Colon (tissue), 2 donors: ENCODE data around the gene AMER1.
"Not testable (repeated sequence)": the region's sequence is repeated elsewhere in the genome, so short reads cannot be mapped to it uniquely, and the experiment has no call there.

ENCODE experiments used
- FAIRE-seq: peaks from 2 replicates; lab custom pipeline; 2012; peaks lifted over from hg19 to GRCh38; lab: Jason Lieb, UNC
- donor health status: control.
- donor health status: control.

AMER1 gene

DNA sequence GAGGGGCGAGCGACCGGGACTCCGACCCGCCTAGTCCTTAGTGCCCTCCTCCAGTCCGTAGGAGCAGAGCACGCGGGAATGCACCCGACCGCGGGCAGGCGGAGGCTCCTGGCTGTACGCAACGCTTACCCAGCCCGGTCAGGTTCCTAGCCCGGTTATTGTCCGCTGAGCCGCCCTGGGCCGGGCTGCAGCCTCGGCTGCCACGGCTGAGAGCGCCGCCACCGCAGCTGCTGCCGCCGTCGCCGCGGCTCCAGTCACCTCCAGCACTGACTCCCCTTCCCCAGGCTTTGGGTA lies at the start of gene AMER1:
AMER1 (minus strand) TSS at position 268 of the 294 bp plus-strand sequence. CDS start 12,422 bp downstream, outside the sequence.
- no peak for FAIRE-seq

DNA sequence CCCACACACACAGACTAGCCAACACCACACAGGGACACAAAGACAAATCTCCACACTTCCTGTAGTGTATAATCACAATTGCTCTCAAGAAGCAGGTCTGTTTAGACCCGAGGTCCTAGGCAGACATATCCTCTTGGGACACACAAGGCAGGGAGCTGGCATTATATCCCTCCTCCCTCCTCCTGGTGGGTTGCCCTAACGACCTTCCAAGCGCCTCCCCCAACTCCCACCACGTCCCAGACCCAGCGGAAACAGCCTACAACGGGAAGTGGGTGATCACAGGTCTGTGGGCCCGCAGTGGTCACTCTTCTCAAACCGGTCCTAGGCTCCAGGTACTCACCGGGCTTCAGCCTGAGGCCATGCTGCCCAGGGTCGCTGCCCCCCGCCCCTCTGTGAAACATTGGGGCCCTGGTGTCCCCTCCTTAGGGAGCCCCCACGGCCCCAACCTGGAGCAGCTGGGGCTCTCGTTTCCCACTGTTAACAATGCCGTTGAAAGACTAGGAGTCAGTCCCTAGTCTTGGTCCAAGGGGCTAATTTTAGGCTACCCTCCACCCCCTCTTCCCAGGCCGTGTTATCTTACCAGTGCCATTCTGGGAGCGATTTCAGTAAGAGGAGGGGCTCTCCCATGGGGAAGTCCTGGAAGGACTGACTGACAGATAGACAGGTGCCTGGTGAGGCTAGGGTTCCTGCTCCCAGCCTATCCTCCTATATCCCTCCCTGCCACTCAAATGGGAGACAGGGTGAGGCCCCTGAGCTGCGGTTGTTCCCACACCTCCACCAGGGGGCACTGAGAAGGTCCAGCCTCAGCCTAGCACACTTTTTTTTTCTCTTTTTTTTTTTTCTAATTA lies 24.8 kb upstream of the AMER1 start, which contains the start of gene ASB12:
ASB12 (minus strand) TSS at position 485 of the 848 bp plus-strand sequence. CDS start 4,957 bp downstream, outside the sequence.
- FAIRE-seq = no peak

DNA sequence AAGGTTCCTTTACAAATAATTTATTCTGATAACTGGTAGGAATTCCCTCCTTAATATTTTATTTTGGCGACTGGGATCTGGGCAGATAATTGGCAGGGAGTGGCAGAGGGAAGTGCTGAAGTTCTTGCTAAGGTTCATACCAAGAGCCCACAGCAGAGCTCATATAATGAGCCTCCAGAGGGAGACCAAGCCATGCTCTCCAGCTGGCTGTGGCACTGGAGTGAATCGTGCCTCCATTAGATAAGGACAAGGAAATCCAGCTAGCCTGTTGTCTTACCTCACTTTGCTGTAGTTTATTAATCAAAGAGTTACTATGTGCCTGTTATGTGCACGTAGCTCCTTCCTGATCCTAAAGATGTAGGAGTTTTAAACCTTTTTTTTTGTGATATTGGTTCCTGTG lies 23.6 kb upstream of the AMER1 start:
- no peak for FAIRE-seq

DNA sequence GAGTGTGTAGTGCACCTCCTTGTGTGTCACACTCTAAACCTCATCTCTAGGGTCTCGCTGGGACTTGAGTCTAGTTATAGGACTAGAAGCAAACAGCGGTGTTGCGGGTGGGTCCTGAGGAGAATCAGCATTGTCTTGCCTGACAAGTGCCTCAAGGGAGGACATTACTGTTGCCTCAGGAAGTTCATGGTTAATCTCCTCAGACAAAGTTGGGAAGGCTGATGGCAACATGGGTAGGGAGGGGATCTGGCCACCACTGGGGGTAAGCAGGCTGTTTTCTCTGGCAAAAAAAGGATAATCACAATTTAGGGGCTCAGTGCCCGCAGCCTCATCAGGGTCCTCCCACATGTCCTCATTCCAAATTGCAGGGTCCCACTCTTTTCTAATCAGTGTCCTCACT lies 12.5 kb upstream of the AMER1 start:
- no peak for FAIRE-seq

DNA sequence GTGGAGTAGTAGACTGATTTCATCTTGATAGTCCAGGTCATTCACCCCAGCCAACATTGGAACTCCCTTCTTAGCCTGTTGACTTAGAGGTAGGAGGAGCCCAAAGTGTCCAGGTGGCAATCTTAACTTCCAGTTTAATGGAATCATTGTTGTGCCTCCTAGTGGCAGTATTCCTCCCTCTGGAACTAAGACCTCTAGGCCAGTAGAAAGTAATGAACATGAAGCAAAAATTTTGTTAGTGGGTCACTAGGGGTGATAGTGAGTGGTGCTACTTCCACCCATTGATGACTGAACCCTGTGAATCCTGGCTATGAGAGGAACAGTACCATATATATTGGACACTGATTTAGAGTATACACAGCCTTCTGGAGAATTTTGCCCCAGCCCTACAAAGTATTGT lies 8.5 kb upstream of the AMER1 start:
- not testable (repeated sequence) for FAIRE-seq

DNA sequence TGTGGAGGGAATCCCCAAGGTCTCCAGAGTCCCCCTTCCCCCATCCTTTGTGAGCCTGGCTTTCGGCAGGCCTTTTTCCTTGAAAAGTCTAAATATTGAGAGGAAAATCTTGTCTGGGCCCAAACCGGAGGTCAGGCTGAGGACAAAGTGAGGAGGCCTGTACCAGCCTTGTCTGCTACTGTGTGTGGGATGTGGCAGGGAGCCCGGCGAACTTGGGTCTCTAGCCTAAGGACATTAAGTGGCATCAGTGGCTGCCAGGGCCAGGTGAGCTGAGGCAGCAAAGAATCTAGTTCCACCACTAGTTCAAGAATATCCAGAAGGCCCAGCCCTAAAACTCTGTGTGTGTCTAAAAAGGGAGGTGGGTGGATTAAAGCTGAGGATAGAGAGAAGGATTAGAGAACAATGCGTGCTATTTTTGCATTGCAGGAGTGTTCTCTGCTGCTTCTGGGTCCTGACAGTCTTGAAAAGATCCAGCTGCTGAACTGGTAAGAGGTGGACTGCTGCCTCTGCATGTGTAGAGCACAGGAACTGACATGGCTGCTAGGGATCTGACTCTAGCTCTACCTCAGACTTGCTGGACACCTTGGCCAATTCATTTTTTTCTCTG lies 1.2 kb upstream of the AMER1 start:
- FAIRE-seq = no peak

DNA sequence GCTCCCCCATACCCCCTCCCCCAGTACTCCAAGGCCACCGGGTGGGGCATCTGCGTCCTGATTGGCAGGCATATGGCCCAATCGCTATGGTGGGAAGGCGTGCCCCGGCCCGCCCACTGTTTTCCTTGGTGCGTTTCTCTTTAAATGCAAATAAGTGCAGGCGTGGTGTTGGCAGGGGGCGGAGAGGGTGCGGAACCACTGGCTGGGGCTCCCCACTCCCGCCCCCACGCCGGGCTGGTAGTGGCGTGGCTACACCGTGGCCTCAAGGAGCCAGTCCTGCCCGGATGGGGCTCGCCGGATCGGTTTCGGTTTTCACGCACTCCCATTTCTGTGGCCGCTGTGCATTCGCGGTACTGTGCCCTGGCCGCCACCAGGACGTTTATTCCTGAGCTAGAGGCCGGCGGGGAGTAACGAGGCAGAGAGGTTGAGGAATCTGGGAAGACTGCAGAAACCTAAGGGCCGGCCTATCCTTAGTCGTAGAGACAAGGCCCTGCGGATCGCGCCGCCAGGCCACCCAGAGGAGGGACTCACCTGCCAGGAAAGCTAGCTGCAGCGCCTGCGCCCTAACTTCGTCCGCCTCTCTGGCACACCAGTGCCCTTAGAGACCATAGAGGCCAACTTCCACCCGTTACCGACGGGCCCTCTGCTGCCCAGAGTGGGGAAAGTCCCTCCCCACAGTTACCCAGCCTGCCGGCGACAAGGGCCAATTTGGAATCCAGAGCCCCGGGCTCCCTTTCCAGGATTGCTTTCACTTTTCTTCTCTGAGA lies 410 bp upstream of the AMER1 start:
- FAIRE-seq = peak; percentile 92

DNA sequence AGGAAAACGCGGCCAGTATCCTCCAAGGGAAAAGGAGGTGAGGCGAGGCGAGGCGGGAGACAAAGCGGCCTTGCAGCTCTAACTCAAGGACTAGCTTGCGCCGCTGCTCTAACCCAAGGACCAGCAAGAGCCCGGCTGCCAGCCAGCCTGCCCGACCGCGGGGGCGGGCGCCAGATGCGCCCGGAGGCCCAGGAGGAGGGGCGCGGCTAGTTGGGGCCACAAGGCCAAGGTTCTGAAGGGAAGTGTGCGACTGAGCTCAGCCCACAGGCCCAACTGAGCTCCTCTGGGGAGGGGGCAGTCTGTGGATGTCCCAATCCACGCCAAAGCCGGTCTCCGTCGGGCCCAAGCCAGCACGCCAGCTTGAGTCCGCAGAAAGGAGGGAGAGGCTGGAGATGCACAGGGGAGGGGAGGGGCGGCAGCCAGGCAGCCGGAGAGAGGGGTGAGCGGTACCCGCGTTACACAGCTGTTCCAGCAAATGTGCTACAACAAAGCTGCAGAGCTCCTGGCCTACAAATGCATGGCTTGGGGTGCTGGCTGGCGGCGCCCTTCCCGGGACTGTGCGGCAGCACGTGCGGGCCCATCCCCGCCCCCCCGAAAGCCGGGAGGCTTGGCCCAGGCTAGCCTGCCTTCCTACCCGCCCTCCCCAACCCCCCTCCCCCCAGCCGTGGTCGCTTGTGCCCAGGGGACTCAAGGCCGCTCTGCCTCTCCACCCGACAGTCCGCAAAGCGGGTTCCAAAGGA lies 637 bp downstream of the AMER1 start:
- FAIRE-seq = no peak

DNA sequence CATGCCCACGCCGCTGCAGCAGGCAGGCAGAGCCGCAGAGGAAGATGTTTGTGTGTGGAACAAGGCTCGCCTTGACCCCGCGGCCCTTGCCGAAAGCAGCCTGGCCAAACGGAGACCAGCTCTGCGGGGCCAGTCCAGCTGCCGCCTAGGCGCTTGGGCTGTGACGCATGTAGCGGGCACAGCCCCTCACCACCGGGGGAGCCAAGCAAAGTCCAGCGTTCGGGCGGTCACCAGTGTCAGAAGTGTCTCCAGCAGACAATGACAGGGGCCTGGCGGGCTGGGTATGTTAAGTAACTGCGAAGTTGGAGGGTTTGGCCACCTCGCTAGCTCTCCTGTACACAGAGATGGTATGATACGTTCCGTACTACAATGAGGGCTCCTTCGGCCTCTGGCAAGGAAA lies 1.3 kb downstream of the AMER1 start:
- no peak for FAIRE-seq

DNA sequence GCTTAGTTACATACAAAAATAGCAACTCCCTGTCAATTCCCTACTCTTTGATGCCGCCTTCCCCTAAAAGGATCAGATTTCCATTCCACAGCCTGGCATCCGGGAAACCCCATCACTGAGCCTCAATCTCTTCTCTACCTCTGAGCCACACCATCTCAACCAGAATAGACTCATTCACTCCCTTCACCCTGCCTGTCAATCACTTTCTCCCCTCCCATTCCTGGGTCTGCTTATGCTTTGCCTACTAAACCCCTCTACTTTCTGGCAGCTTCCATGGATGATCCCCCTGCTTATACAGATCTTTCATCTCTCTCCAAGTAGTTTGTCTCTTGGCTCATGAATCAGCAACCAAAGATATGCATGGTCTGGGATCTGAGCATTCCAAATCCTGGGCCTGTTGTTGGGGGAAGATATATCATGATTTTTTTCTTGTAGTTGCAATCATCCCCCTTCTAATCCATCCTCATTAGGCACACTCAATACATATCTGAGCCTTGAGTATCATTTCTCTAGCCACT lies 2.6 kb downstream of the AMER1 start:
- no peak for FAIRE-seq

DNA sequence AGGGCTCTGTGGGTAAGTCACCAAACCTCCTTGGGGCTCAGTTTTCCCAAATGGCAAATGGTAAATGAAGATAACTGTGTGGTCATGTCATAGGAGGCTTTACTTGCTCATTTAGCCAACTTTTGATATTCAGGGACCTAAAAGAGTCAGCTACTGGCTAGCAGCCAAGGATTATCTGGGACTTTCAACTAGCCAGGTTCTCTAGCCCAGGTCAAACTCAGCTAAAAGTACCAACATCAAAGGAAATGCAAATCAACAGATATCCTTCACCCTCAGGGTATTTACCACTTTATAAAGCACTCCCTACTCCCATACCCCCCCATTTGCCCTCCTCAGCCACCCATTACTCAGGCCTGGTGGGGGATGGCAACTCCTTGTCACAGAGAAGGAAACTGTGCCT lies 7.5 kb downstream of the AMER1 start:
- FAIRE-seq = no peak

DNA sequence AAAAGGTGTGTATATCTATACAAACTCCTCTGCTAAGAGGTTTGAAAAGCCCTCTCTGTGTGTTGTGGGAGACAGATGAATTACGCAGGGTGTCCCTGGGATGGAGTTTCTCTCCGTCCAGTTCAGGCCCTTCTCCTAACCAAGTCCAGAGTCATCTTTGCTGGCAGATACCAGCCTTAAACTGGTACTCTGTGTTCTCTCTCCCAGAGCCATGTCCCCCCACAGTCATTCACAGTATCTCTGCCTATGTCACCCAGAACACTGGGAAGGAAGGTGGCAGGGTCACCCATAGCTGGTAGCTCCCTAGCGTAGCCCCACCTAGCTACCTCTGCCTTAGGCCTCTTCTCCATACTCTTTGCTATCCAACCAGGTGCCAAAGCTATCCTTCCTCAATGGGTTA lies 8.9 kb downstream of the AMER1 start:
- no peak for FAIRE-seq

DNA sequence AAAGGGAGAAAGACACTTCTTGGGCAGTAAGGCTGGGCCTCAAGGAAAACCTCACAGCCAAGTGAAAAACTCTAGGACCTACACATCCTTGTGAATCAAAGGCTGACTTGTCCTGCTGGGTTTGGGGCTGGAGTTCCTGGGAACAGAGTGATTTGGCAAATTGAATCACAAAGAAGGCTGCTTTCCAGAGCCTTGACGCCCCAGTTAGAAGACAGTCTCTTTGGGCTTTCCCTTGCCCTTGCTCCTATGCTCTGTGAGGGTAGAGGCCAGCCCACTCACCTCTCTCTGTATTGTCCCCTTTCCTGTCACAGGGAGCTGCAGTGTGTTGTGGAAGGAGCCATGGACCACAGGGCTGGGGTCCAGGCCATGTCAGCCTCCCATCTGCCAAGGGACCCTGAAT lies 9.6 kb downstream of the AMER1 start:
- no peak for FAIRE-seq

DNA sequence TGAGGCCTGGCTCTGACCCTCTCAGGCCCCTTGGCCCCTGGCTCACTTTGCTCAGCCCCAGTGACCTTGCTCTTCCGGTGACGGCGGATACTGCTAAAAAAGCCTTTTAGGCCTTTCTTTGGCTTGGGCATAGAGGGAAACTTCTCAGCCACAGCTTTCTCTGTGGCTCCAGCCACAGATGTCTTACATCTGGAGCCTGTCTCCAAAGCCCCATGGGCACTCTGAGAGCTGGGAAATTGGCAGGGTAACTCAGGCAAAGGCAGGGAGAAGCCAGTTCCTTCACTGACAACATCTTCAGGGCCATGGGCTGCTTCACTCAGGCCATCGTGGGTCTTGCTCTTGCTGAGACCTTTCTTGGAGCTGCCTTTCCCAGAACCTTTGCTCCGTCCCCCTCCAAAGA lies 12.8 kb downstream of the AMER1 start:
- no peak for FAIRE-seq

DNA sequence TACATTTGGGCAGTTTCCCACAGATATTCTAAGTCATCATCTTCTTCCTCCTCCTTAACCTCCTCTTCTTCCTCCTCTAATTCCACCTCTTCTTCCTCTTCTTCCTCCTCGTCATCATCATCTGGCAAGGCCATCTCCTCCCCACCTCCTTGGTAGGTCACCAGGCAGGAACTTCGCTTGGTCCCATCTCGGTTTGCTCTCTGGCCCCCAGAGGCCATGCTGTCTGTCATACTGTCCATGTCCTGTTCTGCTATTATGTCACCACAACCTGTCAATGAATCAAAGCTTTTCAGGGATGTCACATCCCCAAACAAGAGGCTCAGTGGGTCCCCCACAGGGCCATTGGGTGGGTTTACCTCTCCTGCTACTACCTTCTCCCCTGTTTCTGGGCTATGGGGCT lies 13.5 kb downstream of the AMER1 start:
- no peak for FAIRE-seq

DNA sequence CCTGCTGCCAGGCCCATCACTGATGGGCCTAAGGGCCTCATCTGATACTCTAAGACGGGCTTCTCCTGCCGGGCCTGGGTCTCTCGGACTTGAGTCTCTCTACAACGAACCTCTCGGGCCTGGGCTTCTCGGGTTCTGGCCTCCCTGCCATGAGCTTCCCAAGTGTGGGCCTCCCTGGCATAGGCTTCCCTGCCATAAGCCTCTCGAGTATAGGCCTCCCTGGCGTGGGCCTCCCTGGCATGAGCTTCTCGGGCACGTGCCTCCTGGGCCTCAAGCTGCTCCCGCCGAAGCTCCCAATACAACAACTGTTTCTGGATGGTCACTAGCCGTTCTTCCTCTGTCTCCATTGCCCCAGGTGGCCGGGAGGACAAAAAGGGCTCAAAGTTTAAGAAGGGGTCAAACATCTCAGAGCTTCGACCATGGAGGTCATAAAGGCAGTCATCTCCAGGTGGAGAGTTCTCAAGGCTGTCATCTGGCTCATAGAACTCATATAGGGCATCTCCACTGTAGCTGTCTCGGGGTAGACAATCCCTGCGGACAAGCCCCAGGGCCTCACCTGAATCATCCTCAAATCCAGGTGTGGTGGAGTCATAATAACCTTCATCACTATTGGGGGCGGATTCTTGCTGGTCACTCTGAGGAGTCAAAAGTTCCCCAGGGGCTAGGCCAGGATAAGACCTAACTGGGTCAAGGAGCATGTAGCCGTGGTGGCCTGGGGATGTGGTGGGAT lies 14.1 kb downstream of the AMER1 start:
- FAIRE-seq = no peak

DNA sequence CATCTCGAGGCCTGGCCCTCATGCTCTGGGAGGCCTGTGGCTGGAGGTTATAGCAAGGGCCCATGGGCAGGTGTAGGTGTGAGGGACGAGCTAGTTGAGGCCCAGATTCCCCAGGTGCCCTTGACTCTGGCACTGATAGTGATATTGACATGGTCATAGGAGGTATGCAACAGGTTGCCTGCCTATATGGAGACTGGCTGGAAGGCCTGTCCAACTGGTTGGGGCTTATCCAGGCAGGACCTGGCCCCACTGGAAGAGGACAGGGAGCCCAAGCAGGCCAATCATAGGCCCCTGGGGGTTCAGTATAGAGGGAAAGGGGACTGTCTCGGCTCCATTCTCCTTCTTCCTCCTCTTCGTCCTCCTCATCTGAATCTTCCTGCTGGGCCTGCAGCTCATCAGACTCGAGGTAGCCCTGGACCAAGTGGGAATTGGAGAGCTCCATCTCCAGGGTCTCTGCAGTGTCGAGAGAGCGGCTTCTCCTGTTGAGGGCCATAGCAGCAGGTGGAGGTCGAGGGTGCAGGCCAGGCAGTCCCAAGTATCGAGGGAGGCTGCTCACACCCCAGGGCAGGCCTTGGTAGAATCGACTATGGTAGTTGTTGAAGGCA lies 15.3 kb downstream of the AMER1 start:
- no peak for FAIRE-seq

DNA sequence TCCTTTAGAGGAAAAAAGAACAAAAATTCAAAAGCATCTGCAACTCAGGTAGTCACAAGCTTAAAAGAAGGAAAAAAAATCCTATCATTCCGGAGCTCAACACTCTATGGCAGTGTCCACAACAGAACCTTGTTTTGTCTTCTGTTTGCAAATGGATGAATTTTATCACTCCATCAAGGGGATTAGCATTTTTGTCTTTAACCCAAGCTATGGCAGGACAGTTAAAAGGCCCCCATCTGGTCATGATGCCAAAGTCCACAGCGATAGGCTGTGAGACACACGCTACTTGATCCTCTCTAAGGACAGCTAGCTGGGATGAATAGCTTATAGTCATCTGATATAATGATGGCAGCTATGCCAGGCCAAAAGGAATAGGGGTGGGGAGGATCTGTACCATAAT lies 16.6 kb downstream of the AMER1 start:
- FAIRE-seq = no peak

DNA sequence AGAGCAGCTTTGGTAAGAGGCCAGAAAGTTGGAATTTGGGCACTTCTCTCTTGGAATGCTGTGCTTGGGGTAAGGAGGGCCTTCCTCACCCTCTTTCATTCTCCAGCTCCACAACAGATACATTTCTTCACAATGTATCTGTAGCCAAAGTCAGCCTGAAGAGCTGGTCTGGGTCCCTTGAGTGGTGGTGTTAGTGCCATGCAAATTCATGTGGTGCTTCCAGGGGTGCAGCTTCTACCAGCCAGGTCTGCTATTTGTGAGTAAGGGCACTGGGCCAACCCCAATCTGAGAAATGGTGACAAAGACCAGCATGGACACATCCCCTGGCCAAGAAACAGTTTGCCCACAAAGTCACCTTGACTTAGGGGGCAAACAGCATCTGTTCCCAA lies 17.8 kb downstream of the AMER1 start:
- no peak for FAIRE-seq

DNA sequence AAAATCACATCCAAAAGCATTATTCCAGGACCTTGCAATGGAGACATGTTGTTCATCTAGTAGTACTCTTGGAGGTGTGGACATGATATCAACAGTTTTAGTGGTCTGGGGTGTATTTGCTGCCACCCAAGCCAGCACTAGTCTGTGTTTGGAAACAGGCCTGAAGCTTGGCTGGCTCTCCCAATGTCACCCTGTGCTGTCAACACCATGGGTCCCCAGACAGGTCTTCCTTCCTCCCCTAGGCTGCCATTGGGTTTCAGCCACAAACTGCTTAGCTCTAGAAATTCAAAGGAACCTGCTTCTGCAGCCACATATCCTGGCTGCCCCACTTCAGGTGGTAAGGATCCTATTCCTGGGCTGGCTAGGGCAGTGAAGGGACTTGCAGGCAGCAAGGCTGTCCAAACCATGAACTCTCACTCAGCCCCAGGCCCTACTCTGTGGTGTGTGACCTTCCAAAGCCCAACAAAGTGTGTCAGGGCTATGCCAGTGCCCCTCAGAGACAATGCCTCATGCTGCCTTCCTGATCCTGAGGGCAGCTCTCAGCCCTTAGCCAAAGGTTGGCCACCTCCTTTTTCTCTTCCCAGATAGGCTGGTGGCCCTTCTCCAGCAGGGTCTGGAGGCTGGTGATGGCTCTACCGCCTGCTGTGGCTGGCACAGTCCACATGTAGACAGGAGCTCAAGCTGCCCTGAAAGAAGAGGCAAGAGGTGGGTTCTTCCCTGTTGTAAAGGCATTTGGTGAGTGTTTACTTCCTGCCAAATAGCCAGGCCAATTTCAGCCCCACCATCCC lies 18.3 kb downstream of the AMER1 start:
- no peak for FAIRE-seq
